NCI-H510A treated with DMSO at 0.1 percent for 48 hours (cell line): ENCODE measurements around the gene ADCY3.
A peak's percentile ranks its signal among the peaks of the same experiment; 100 is the strongest.
"Not testable (repeated sequence)": the region's sequence is repeated elsewhere in the genome, so short reads cannot be mapped to it uniquely, and the experiment has no call there.

Source experiments
- DNase-seq: peaks from one replicate; lab custom pipeline; 2025; lab: John Stamatoyannopoulos, UW

The ADCY3 gene

GRCh38 chr2:24844023-24844685 lies 75.9 kb downstream of the ADCY3 start:
- no peak for DNase-seq

- no peak for DNase-seq
Observed at GRCh38 chr2:24843330-24843860, 76.6 kb downstream of the ADCY3 start.

- DNase-seq = no peak
Observed at GRCh38 chr2:24842081-24843050, 77.7 kb downstream of the ADCY3 start.

- DNase-seq = no peak
Observed at GRCh38 chr2:24840962-24841945, 78.8 kb downstream of the ADCY3 start.

GRCh38 chr2:24840164-24840869 lies 79.7 kb downstream of the ADCY3 start:
- no peak for DNase-seq

DNA sequence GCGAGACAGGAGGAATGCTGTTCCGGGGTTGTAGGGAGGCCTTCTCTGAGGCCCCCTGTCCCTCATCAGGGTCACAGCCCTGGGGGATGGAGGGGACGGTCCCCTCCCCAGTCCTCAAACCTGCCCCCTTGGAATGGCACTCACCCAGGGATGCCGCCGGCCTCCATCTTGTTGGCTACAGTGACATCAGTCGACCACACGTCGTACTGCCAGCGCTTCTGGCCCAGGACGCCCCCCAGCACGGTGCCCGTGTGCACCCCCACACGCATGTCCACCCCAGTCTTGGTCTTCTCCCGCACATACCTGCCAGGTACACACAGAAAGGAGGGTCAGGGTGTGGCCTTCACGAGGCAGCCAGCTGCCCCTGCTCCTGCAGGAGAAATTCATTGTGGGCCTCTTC lies 80.3 kb downstream of the ADCY3 start:
- DNase-seq = no peak

DNA sequence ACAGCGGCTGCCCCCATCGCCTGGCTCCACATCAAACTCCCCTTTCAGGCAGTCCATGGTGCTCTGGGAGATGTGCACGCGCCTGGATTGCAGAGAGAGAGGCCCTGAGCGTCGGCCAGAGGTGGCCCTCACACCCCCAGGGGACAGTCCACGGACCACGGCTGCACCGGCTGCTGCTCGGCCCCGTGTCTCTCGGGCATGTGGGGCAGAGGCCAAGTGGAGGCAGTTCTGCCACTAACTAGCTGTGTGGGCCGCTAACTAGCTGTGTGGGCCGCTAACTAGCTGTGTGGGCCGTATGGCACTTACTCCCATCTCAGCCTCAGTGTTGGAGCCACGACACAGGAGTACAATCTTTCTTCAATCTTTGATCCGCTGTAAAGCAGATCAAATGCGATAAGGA lies 81.5 kb downstream of the ADCY3 start:
- DNase-seq = no peak

DNA sequence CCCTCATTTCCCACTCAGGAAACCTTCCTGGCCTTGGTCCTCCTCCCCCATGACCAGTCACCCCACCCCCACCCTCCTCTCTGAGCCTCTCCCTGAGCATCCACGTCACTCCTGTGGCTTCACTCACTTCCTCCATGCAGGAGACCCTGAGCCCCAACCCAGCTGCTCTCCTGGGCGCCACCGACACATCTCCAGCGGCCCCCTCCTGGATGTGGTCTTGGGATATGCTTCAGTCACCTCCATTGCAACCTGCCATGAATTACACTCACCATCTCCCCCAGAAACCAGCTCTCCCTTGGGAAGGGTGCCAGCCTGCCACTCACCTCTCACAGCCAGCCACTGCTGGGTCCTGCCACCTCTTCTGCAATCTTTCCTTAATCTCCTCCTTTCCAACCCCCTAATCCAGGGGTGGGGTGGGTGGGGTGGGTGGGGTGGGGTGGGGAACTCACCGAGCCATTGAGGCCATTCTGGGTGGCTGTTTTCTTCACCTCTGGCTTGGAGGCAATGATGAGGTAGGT lies 82.0 kb downstream of the ADCY3 start:
- no peak for DNase-seq

DNA sequence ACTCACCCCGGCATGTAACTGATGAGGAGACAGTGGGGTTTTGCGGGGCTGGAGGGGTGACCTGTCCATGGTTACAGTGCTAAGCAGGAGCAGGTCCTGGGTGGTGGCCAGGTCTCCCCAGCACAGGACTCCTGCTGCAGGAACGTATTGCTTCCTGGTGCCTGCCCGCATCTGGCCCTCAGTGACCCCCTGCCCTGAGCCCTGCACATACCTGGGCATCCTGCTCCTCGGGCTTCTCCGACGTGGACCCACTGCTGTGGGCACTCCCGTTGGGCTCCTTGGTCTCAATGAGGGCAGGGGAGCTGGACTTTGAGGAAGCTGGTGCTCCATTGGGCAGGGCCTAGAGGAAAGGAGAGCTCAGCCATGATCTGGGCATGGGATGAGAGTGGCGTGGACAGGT lies 83.3 kb downstream of the ADCY3 start:
- DNase-seq = no peak

DNA sequence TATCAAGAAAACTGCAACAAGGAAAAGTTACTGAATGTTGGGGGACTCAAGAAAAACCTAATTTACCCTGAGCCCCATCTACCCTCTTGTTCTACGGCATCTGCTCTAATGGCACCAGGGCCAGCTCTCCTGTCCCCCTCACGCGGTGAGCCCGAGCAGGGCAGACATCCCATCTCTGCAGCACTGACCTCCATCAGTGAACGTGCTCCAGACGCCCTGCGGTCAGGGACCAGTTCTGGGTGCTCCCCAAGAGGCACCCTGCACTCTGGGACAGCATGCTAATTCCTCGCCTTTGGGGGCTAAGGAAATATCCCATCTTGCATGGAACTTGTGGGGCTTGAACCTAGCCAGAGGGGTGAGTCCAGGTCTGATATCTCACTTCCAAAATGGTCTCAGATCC lies 83.8 kb downstream of the ADCY3 start:
- no peak for DNase-seq

DNA sequence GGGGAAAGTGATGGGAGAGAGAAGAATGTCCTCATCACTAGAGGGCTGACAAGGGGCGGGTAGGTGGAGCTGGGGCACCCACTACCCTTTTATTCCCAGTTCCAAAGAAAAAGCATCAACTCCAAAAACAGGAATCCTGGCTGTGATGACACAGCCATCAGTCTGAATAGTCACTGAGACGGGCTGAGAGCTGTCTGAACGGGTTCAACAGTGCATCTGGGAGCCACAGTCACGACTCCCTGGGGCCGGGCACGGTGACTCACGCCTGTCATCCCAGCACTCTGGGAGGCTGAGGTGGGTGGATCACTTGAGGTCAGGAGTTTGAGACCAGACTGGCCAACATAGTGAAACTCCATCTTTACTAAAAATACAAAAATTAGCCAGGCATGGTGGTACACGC lies 84.6 kb downstream of the ADCY3 start:
- DNase-seq = not testable (repeated sequence)

GRCh38 chr2:24834733-24835395 lies 85.2 kb downstream of the ADCY3 start:
- no peak for DNase-seq

- no peak for DNase-seq
Observed at GRCh38 chr2:24833821-24834732, 86.0 kb downstream of the ADCY3 start.

- DNase-seq = peak; percentile 30
Observed at GRCh38 chr2:24832931-24833701, 86.9 kb downstream of the ADCY3 start.

DNA sequence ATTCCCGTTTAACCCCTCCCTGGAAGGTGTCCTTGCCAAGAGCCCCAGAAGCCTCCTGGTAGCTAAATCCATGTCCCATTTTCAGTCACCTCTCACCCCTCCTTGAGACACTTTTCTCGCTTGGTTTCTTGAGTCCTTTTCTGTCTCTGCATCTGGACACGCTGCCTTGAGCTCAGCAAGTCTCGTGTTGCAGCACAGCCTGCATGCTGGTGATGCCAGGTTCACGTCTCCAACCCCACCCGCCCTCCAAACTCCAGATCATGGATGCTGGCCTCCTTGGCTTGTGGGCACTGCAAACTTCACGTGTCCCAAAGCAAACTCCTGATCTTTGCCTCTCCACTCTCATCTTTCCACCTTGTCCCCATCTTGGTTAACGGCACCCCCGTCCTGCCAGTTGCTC lies 87.5 kb downstream of the ADCY3 start:
- DNase-seq = no peak

- DNase-seq = no peak
Observed at GRCh38 chr2:24832073-24832461, 88.0 kb downstream of the ADCY3 start.

DNA sequence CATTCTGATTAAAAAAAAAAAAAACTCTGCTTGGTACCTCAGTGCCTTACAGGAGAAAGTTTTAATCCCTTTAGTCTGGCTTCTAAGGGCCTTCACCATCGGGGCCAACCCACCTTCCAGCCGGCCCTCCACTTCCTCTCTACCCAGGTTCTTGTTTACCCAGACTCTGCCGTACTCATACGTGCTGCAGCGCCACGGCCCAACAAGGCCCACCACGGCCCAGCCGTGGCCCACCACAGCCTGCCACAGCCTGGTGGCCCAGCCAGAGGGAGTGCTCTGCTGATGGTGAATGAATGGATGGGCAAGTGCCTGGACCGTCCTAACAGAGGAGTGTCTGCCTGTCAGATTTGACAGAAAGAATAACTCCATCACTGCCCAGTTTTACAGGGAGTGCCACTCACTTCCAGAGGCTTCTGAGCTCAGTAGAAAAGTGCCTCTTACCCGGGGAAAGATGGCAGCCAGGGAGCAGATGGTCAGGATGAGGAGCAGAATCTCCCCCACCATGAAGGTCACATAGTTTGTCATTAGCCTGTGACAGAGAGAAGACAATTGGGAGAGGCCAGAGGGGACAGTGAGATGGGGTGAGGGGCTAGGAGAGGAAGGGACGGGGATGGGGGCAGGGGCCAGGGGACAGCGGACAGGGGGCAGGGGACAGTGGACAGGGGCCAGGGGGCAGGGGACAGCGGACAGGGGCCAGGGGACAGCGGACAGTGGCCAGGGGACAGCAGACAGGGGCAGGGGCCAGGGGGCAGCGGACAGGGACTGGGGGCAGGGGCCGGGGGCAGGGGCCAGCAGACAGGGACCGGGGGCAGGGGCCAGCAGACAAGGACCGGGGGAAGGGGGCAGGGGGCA lies 88.6 kb downstream of the ADCY3 start:
- DNase-seq = no peak

GRCh38 chr2:24830786-24831185 lies 89.3 kb downstream of the ADCY3 start:
- no peak for DNase-seq
